ENCODE measurements around the gene INPP5D. TPM values are rescaled to one million over a fixed set of nuclear protein-coding genes. Genes with fewer than 3 reads are reported as not detected.

The INPP5D gene
- total RNA-seq, 1 experiment from 2014 or later = 12.7 TPM

DNA sequence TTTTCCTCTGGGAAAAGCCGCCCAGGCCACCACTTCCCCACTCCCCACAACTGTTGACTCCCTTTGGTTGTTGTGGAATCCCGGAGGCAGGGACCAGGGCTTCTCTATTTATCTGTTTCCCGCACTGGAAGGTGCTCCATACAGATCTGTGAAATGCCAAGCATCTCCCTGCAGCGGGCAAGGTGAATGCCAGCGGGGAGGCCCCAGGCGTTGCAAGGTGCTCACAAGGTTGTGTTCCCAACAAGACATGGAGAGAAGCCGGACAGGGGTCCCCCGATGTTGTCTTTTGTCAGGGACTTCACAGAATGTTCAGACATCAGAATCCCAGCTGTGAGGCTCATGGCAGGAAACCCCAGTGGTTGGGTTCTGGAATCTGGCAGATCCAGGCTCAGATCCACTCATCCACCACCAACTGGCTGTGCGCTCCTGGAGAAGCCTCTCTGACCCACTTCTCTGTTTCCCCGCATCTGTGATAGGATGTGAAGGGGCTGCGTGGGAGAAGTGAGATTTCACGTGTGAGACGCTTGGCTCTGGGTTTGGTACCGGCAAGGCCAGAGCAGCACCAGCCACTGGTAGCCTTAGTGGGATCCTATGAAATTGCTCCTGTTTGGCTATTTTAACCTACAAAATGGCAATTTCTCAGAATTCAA lies 36.3 kb upstream of the INPP5D start:
- no peak overlapping the region for H3K14ac ChIP-seq (ENCODE audit: insufficient read depth, low read length)
- no peak overlapping the region for H3K4me2 ChIP-seq (ENCODE audit: insufficient read depth, insufficient read length, low read length)
- no peak overlapping the region for H3K18ac ChIP-seq (ENCODE audit: insufficient read length, low read depth, low read length)
- H3K27ac ChIP-seq (ENCODE audit: insufficient read length, low read depth, low read length) = no peak overlapping the region
- H3K79me1 ChIP-seq (ENCODE audit: insufficient read depth, low read depth, low read length, poor library complexity, severe bottlenecking) = no peaks in the 10 kb centered on the region
- no peaks in the 10 kb centered on the region for H3K79me2 ChIP-seq (ENCODE audit: insufficient read depth, low read length)
- H3K9me3 ChIP-seq (ENCODE audit: control insufficient read depth, low read depth, low read length) = no peaks in the 10 kb centered on the region
- H3K27me3 ChIP-seq (ENCODE audit: insufficient read depth, low read length) = no peaks in the 10 kb centered on the region
- H3K4me1 ChIP-seq (ENCODE audit: insufficient read depth, low read length) = no peaks in the 10 kb centered on the region
- no peak overlapping the region for H4K91ac ChIP-seq (ENCODE audit: insufficient read length, low read depth, low read length)
- Mint-ChIP-seq H3K27ac (no peak overlapping the region), H3K4me3 (no peak overlapping the region), H3K36me3 (ENCODE audit: insufficient read depth in 1 of 3, low read depth in 3 of 3) (no peaks in the 10 kb centered on the region), H3K27me3 (ENCODE audit: low read depth) (no peaks in the 10 kb centered on the region), H3K9me3 (no peaks in the 10 kb centered on the region; a peak in 1 of 5 replicates), H3K4me1 (peaks cover 4 to 7% of the 10 kb centered on the region in 2 experiments; a peak in 3 of 4 replicates)
- H4K20me1 ChIP-seq (ENCODE audit: control insufficient read depth, insufficient read depth, insufficient read length) = no peaks in the 10 kb centered on the region
- no peak overlapping the region for H3K23ac ChIP-seq (ENCODE audit: insufficient read length, low read depth, low read length)
- WGBS (ENCODE audit: extremely low coverage, insufficient read length, low lambda C conversion rate) = no CpG with 5 or more reads among the region's 14 CpGs
- no peak for DNase-seq
- no peak overlapping the region for H2BK120ac ChIP-seq (ENCODE audit: low read depth, low read length, poor library complexity, severe bottlenecking)
- H3K56ac ChIP-seq (ENCODE audit: insufficient read length, low read depth, low read length) = no peak overlapping the region
- no peak overlapping the region for H3K9ac ChIP-seq (ENCODE audit: extremely low read depth, insufficient read length, low read length)
- no peak overlapping the region for H2BK12ac ChIP-seq (ENCODE audit: insufficient read length, low read depth, low read length)
- no peak overlapping the region for H4K8ac ChIP-seq (replicated peaks; ENCODE audit: insufficient read length, low read depth, low read length)
- H3K23me2 ChIP-seq (ENCODE audit: insufficient read length, low read depth, low read length, poor library complexity, severe bottlenecking) = no peaks in the 10 kb centered on the region
- no peak overlapping the region for H3K4ac ChIP-seq (ENCODE audit: low read depth, low read length)
- H3T11ph ChIP-seq (ENCODE audit: low read length) = no peak overlapping the region
- H2BK5ac ChIP-seq (ENCODE audit: insufficient read length, low read length) = no peak overlapping the region
- H2BK15ac ChIP-seq (ENCODE audit: low read depth, low read length) = no peak overlapping the region
- no peak overlapping the region for H2AFZ ChIP-seq (ENCODE audit: low read length)
- TF ChIP-seq CTCF (conservative IDR thresholded peaks at IDR 0.05) = no peak
- no peak overlapping the region for H2AK5ac ChIP-seq (ENCODE audit: insufficient read length, low read length)
- H2BK20ac ChIP-seq (ENCODE audit: low read depth, low read length, poor library complexity, severe bottlenecking) = no peak overlapping the region
- H4K5ac ChIP-seq (ENCODE audit: insufficient read length, low read depth, low read length) = no peak overlapping the region
